ENCODE data around the gene ABCA4.

DNA sequence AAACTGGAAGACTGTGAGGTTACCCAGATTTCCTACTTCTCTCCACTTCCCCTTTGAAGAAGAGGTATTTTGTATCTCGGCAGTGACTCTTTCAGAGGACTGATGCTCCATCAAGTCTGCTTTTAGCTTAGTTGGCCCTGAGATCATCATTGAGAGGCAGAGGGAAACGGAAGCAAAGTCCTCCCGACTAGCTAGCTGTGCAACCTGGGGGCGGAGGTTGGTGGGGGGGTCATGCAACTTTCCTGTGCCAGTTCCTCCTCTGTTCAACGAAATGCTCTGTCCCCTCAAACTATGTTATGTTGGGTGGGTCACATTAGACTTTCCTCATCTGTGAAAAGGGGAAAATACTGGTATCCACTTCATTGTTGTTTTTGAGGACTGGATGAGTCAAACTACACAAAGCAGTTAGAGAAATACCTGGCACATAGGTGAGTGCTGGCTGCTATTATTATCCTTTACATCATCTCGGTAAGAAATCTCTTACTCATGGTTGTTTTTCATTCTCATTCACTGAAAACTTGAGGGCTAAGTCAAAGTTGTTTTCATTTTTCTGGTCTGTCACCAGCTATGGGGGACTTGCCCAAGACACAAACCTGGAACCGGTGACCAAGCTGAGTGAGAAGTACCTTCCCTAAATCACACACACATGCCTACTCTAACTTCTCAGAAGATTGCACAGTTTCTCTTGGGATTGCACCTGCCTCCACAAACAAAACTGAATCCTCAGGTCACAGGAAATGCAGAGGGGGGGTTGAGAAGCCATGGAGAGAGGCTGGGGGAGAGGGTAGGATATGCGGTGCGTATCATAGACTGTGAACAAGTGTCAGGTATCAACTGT lies 83.3 kb downstream of the ABCA4 start:
- TF ChIP-seq, protein P1, sequence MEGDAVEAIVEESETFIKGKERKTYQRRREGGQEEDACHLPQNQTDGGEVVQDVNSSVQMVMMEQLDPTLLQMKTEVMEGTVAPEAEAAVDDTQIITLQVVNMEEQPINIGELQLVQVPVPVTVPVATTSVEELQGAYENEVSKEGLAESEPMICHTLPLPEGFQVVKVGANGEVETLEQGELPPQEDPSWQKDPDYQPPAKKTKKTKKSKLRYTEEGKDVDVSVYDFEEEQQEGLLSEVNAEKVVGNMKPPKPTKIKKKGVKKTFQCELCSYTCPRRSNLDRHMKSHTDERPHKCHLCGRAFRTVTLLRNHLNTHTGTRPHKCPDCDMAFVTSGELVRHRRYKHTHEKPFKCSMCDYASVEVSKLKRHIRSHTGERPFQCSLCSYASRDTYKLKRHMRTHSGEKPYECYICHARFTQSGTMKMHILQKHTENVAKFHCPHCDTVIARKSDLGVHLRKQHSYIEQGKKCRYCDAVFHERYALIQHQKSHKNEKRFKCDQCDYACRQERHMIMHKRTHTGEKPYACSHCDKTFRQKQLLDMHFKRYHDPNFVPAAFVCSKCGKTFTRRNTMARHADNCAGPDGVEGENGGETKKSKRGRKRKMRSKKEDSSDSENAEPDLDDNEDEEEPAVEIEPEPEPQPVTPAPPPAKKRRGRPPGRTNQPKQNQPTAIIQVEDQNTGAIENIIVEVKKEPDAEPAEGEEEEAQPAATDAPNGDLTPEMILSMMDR (IDR thresholded peaks at IDR 0.05): no peak
- TF ChIP-seq POLR2A (IDR thresholded peaks at IDR 0.05): no peak
